Left cardiac atrium (tissue), 4 donors: ENCODE data around the gene HPN. TPM values are rescaled to one million over a fixed set of nuclear protein-coding genes. Genes with fewer than 3 reads are reported as not detected.
A peak's percentile ranks its signal among the peaks of the same experiment; 100 is the strongest.

Experiments
- ATAC-seq, 2 donors: fragments of 200-7000 bp; cut with Tn5 transposase; one replicate each; pipeline ENCODE4 v1.9.1; 2020; ENCODE audit warnings: mild to moderate bottlenecking in 2 of 2, moderate library complexity in 2 of 2
- DNase-seq: peaks from one replicate; pipeline ENCODE4 v3.0.0-alpha.2; 2020
- intact Hi-C, 2 donors: fragments of 100-400 bp; cut with DNase I; formaldehyde crosslinking; loops; one replicate each; pipeline versions ENCODE4 v1.14.1 to v1.15.1; 2022 to 2023
- total RNA-seq, 2 donors: library from RNA; stranded (reverse); fragmentation: NEBNext Ultra II Directional; extraction: Animal tissue kit (Norgen Biotek cat#: 25700); gene quantifications; one replicate each; pipeline ENCODE4 v1.2.1, GENCODE V29; 2021
- donor health status: DM: no; HTN: yes; CAD: no.
- donor health status: DM: no; HTN: yes; CAD: no; lungs with severe emphysema.
- donor health status: DM: yes; HTN: yes; CAD: no.
- donor health status: Dilated cardiomyopathy.

The HPN gene
- total RNA-seq, 2 donors from 2014 or later, result 5.6 to 7.2 TPM

DNA sequence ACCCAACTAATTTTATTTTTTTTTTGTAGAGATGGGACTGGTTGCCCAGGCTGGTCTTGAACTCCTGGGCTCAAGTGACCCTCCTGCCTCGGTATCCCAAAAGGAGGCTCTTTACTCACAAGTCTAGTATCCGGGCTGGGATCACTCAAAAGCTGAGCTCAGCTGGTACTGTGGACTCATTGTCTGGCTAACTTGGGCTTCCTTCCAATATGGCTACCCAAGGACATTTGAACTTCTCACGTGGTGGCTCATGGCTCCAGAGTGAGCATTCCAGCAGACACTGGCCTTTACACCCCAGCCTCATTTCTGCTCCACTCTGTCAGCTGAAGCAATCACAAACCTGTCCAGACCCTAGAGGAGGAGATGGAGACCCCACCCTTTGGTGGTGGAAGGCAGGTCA, 28.9 kb downstream of the HPN start:
- intact Hi-C loops, result no loop called here
- DNase-seq (no peak), ATAC-seq (no peak)

DNA sequence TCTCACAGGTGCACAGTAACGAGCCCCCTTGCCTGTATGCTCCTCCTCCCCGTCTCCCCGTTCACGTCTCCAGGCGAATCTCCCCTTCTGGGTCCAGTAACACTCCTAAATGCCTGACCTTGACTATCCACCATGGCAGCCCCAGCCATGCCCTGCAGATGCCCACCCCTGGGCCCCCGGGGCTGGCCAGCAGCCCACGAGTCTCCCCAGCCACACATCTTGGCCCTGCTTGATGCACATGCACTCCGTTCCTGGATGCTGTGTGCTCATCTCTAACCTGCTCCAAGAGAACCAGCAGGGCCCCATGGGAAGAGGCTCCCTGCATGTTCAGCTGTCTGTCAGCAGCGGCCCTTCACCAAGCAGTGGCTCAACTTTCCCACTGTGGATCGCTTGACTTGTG, 32.0 kb downstream of the HPN start:
- ATAC-seq, result no peak

DNA sequence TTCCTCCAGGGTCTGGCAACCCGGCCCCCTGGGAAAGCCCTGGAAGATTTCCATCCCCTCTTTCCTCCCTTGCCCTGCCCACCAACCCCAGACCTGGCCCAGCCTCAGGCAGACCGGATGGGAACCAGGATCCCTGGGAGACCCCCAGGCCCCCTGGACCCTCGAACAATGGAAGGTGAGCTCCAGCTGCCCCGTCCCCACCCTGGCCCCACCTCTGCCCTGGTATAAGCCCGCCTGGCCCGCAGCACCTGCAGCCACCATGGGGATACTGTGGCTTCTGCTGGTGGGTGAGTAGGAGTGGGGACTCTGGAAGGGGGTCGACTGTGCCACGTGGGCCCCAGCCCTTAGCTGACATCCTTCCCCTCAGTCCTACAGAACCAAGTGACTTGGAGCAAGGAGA, 32.4 kb downstream of the HPN start:
- no peak for DNase-seq
- intact Hi-C loops, result no loop called here
- ATAC-seq, result no peak

More for the DNA sequence above, 32.0 kb downstream of the HPN start:
- no peak for DNase-seq
- intact Hi-C loops, result no loop called here

DNA sequence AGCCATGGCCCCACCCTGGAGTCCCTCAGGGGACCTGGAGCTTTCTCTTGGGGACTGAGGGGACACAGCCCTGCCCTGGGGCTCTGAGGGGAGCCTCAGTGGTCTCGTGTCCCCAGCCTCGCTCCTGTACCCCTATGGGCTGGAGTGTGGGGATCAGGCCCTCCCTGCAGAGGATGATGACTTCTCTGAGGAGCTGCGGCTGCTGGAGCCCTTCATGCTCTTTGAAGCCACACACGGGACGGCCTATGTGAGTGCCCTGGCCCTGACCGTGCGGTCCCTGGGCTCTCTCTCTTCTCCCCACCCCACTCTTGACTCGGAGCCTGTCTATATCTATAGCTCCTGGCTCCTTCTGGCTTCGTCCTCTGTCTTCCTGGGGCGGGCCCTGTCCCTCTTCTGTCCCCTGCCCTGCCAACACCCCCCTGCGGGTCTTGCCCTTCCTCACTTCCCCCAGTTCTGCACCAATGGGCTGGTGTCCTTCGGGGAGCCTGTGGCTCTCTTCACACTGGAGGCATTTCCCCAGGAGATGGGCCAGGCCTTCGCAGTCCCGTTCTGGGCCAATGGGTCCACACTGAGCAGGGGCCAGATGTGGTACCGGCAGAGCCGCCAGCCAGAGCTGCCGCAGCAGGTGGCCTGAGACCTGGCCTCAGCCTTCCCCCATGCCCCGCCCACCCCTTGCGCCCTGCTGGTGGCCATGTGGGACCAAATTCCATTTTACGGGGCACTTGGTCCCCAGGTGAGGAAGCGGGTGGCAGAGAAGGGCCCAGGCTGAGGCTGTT, 33.1 kb downstream of the HPN start:
- intact Hi-C loops, result no loop called here
- DNase-seq, result no peak
- ATAC-seq, result no peak

DNA sequence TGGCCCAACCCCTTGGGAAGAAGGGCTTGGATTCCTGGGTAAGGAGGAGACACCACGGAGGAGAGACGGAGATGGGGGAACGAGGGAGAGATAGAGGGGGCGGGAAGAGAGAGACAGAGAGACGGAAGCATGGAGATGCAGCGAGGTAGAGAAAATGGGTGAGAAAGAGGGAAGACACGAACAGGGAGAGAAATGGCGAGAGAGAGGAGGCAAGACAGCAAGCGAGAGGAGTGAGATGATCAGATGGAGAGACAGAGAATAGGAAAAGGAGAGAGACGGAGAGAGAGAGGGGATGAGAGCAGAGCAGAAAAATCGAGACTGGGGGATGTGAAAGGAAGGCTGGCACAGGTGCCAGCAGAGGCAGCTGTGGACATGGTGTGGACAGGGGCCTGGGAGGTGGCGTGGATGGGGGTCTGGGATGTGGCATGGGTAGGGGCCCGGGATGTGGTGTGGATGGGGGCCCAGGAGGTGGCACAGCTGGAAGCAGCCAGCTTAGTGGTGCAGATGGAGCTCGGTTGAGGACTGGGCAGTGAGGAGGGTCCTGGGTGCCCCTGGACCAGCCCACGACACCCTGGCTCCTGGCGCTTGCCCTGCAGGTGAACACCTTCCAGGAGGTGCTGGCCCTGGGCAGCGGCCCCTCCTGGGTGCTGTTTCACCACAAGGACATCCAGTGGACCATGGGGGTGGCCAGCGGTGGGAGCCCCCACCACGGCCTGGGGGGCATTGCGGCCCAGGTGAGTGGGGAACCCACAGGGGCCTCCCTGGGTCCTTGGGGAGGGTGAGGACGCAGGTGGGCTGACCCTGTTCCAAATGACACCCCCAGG, 33.9 kb downstream of the HPN start:
- ATAC-seq, result no peak
- no peak for DNase-seq
- intact Hi-C loops, result no loop called here

DNA sequence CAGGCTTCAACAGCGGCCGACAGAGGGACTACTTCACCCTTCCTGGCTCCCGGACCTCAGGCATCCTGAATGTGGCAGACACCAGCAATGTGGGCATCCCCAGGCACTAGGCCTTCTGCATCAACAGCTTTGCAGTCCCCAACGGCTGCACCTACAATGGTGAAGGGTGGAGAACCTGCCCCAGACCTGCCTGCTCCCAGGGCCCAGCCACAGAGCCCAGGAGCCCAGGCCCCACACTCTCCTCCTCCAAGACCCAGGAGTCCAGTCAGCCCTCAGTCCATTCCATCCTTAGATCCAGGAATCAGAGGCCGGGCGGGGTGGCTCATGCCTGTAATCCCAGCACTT, 34.5 kb downstream of the HPN start:
- intact Hi-C loops, result no loop called here
- ATAC-seq (no peak), DNase-seq (no peak)

DNA sequence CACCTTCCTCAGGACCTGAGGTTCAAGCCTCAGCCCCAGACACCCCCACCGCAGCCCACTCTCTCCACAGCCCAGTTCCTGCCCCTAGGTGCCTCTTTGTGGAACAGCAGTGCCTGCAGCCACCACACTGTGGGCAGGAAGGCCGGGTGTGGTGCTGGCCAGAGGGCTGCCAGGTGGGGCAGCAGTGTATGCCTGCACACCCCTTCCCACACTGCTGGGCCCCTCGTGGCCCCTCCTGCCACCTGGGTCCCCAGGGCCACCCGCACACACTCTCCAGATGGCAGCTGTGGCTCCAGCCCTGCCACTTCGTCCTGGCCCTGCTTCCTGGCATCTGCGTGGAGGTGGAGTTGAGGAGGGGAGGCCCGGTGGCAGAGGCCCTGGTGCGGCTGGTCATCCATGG, 35.1 kb downstream of the HPN start:
- no peak for ATAC-seq
- intact Hi-C loops, result no loop called here
- no peak for DNase-seq

DNA sequence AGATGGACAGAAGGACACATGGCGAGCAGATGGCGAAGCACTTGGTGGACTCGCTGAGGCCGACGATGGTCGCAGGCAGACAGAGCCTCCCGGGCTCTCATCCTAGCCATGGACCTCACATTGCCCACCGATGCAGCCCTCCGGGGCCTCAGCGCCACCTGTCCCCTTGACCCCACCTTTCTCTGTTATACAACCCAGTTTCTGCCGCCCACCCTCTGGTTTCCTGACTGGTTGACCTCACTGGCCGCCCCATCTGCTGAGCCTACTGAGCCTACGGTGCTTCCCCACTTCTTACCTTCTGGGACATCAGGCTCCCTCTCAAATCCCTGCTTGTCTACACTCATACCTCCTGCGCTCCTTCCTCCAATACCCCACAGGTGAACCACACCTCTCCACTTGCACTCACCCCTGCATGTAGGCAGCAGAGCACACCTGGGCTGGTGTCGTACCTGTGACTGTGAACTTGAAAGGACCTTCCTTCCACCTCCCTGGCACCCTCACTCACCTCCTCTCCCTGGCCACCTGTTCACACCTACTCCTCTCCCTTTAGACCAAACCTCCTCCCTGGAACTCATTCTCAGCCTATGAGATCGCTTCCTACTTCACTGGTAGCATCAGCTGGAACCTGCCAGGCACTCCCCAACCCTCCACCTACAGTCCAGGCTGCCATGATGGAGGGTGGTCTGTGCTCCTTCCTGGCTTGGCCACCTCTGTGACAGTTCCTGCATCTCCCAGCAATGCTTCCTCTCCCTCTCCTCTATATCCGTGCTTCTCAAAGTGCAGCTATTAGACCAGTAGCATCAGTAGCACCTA, 36.1 kb downstream of the HPN start:
- no peak for ATAC-seq
- DNase-seq, result no peak
- intact Hi-C loops, result no loop called here

DNA sequence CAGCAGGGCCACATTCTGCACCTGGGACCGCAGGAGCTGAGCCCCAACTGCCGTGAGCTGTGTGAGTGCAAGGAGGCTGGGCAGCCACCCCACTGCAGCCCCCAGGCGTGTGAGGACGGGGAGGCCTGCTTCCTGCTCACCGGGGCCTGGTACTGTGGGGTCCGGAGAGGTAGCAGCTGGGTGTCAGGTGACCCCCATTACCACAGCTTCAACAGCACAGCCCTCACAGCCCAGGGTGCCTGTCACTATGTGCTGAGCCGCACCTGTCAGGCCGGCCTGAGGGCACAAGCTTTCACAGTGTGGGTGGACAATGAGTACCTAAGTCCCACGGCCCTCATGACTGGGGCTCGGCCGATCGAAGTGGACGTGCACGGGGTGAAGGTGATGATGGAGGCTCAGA, 38.3 kb downstream of the HPN start:
- ATAC-seq (no peak), DNase-seq (no peak)
- intact Hi-C loops, result loop anchor here in 1 of 2 donors (10.0 kb wide), 1 partner anchor 105 kb away; no protein-coding TSS in a partner anchor

DNA sequence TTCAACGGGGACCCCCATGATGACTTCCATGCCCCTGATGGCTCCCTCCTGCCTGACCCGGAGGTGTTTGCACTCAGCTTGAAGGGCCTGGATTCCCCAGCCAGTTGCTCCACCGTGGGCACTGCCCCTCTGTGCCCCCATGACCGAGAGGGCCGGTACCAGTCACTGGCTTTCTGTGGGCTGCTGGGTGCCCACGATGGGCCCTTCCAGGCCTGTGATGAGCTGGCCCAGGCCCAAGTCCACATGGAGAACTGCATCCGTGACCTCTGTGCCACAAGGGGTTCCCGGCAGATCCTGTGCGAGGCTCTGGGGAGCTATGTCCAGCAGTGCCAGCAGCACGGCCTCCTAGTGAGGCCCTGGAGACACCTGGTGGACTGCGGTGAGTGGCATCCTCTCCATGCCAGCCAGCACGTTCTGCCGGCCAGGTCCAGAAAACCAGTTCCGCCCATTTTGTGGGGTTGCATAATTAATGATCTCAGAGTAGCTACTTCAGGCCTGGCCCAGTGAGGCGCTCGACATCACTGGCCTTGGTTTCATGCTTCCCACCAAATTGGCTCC, 39.2 kb downstream of the HPN start:
- ATAC-seq, result no peak
- DNase-seq, result no peak
- intact Hi-C loops, result loop anchor here in 1 of 2 donors (10.0 kb wide), 1 partner anchor 106 kb away; no protein-coding TSS in a partner anchor

DNA sequence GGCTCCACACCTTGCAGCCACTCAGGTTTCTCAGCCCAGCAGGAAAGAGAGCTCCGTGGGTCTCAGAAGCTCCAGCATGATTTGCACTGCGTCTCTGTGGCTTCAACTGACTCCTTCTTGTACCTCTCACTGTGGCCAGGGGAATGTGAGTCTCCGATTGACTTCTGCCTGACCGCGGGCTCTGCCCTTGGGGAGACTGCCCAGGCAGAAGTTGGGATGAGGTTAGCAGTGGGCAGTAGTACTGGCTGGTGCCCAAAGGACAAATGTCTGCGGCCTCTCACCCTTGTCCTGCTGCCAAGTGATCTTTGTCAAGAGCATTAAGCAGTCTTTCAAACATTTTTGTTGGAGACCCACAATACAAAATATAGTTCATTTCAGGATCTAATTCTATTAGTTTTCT, 39.7 kb downstream of the HPN start:
- intact Hi-C loops, result loop anchor here in 1 of 2 donors (10.0 kb wide), 1 partner anchor 106 kb away; no protein-coding TSS in a partner anchor
- DNase-seq (no peak), ATAC-seq (no peak)

DNA sequence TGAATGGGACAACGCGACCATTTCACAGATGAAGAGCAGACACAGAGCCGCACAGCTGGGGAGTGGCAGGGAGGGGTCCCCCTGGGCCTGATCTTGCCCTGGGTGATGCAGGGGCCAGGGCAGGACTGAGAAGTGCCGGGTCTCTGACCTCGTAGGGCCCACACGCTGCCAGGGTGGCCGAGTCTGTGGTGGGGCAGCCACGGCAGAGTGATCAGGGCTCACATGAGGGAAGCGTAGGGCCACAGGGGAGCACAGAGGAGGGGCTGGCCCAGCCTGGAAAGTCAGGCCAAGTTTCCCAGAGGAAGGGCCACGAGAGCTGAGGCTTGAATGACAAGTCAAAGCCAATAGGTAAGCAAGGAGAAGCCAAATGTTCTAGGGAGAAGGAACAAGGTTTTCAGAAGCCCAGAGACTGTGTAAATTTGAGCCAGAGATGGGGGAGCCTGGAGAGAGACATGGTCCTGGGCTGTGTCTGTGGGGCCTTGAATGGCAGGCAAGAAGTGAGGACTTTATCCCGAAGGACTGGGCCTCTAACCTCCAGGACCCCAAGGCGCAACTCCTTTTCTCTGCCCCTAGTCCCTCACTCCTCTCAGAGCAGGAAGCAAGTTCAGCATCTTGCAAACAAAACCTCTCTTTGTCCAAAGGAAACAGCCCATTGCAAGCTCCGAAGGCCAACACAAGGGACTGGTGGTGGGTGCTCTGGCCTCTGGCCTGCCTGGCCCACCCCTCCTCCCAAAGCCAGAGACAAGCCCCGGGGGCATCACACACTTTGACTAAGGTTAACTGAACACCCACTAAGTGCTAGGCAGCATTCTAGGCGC, 42.4 kb downstream of the HPN start:
- DNase-seq (no peak), ATAC-seq (no peak)
- intact Hi-C loops, result loop anchor here in 1 of 2 donors (10.0 kb wide), 1 partner anchor 109 kb away; no protein-coding TSS in a partner anchor

DNA sequence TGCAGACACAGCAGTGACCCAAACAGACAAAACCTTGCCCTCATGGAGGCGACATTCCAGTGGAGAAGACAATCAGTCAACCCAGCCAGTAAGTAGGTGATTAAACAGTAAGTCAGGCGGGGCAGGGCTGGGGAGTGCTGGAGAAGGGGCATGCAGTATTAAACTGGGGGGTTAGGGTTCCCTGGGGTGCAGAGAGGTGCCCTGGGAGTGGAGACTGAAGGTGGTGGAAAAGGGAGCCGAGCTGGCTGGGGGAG, 42.9 kb downstream of the HPN start:
- DNase-seq (no peak), ATAC-seq (no peak)
- intact Hi-C loops, result loop anchor here in 1 of 2 donors (10.0 kb wide), 1 partner anchor 110 kb away; no protein-coding TSS in a partner anchor

DNA sequence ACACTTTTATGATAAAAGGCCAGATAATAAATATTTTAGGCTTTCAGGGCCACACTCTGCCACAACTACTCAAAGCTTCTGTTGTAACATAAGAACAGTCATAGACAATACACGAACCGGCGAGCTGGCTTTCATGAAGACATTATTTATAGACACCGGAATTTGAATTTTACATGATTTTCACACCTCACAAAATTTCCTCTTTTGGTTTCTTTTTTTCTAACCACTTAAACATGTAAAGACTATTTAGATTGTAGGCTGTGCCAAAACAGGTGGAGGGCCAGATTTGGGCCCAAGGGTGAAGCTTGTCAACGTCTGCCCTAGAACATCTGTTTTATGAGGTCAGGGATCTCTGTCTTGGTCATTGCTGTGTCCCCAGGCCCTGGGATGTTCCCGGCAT, 44.4 kb downstream of the HPN start:
- no peak for ATAC-seq
- intact Hi-C loops, result loop anchor here in 1 of 2 donors (10.0 kb wide), 1 partner anchor 111 kb away; no protein-coding TSS in a partner anchor
- no peak for DNase-seq

DNA sequence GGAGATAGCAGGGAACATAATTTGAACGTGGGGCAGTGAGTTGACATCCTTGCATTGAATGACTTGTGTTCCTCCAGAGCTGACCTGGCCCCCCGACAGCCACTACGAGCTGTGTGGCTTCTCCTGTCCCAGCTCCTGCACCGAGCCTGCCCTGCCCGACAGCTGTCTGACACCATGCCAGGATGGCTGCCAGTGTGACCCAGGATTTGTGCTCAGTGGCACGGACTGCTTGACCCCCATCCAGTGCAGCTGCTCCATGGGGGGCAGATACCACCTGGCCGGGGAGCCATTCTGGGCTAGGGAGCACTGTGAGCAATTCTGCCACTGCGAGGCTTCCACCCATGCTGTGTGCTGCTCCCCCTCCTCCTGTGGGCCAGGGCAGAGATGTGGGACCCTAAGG, 44.9 kb downstream of the HPN start:
- DNase-seq (no peak), ATAC-seq (no peak)
- intact Hi-C loops, result loop anchor here in 1 of 2 donors (10.0 kb wide), 1 partner anchor 112 kb away; no protein-coding TSS in a partner anchor

DNA sequence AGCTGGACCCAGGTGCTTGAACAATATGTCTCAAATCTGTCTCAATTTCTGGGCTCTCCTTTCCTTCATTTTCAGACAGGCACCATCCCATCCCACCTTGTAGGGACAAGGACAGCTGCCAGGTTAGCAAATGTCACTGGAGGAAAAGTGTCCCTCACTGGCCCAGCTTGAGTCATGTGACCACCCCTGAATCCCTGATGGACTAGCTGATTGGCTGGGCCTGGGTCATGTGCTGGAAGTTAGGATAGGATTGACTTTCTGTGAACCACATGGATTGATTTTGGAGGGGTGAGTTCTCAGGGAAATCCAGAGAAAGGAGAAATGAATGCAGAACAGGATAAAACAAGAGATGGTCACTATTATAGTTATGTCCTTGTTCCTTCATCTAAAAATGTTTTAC, 45.9 kb downstream of the HPN start:
- no peak for ATAC-seq
- intact Hi-C loops, result loop anchor here in 1 of 2 donors (10.0 kb wide), 1 partner anchor 113 kb away; no protein-coding TSS in a partner anchor
- DNase-seq, result no peak

DNA sequence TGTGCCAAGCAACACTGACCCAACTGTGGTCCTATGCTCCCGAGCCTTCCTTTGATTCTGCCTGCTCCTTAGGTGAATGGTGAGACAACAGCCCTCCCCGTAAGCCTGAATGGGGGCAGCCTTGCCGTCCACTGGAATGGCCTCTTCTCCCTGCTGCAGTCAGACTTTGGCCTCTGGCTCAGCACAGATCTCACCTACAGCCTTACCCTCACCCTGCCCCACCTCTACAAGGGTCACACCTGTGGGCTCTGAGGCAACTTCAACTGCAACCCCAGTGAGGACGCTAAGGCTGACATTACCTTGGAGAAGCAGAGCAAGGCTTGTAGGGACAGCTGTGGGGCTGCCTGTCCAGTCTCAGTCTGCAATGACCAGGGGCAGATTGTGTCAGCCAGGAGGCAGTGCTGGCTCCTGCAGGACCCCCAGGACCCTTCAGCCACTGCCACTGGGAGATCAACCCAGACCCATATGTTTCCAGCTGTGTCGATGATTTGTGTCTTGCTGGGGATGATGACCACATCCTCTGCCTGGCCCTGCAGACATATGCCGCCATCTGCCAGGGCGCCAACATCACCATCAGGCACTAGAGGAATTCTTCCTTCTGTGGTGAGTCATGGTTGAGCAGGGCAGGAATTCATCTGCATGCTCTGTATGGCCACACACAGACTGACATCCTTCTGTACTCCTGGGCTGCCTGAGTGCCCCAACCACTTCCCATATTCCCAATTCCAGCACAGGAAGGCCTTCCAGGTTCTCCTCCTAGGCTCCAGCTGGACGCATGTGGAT, 46.8 kb downstream of the HPN start:
- peak in 1 of 2 donors; percentile 41 for ATAC-seq
- intact Hi-C loops, result loop anchor here in 1 of 2 donors (10.0 kb wide), 1 partner anchor 114 kb away; no protein-coding TSS in a partner anchor

DNA sequence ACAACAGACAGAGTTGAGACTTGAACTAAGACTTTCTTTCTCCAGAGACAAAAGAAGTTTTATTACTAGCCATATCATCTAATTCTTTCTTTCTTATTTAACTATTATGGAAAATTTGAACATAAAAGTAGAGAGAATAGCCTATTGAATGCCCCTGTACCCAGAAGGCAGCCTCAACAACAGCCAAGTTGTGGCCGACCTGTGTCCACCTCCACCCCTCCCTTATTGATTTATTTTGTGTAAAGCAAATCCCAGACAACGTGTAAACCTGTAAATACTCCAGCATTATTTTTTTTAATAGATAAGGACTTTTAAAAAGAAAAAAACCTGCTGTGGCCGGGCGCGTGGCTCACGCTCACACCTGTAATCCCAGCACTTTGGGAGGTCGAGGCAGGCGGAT, 48.0 kb downstream of the HPN start:
- ATAC-seq (no peak), DNase-seq (no peak)
- intact Hi-C loops, result loop anchor here in 1 of 2 donors (10.0 kb wide), 1 partner anchor 115 kb away; no protein-coding TSS in a partner anchor

More for the DNA sequence above, 46.8 kb downstream of the HPN start:
- DNase-seq, result no peak
